ENCODE measurements around the gene DIAPH2.

DNA sequence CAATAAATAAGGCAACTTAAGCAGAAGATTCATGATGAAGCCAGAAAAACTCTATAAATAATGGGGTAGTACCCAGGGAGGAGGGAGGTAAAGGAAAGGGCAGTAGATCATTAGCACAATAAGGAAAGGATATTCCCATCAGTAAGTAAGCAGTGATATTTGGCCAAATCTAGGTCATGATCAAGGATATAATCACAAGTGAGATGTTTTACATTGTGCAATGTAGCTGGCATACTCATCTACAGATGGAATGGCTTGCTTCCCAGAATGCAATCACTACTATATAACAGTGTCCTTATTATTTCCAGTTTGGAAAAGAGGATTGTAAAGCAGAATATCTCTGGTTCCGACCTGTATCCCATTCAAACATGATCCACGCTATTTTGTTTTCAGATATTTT, 682.5 kb downstream of the DIAPH2 start:
- TF ChIP-seq, protein P1, sequence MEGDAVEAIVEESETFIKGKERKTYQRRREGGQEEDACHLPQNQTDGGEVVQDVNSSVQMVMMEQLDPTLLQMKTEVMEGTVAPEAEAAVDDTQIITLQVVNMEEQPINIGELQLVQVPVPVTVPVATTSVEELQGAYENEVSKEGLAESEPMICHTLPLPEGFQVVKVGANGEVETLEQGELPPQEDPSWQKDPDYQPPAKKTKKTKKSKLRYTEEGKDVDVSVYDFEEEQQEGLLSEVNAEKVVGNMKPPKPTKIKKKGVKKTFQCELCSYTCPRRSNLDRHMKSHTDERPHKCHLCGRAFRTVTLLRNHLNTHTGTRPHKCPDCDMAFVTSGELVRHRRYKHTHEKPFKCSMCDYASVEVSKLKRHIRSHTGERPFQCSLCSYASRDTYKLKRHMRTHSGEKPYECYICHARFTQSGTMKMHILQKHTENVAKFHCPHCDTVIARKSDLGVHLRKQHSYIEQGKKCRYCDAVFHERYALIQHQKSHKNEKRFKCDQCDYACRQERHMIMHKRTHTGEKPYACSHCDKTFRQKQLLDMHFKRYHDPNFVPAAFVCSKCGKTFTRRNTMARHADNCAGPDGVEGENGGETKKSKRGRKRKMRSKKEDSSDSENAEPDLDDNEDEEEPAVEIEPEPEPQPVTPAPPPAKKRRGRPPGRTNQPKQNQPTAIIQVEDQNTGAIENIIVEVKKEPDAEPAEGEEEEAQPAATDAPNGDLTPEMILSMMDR (IDR thresholded peaks at IDR 0.05), result no peak
- TF ChIP-seq POLR2A (IDR thresholded peaks at IDR 0.05), result no peak

Data from tibial nerve (tissue), 3 donors.